Umbilical cord (tissue), 2 donors: ENCODE results near the gene AMDHD2. TPM values are rescaled to one million over a fixed set of nuclear protein-coding genes. Genes with fewer than 3 reads are reported as not detected.
"Not testable (repeated sequence)": the region's sequence is repeated elsewhere in the genome, so short reads cannot be mapped to it uniquely, and the experiment has no call there.

ENCODE experiments used
- DNase-seq: peaks from one replicate; pipeline ENCODE4 v3.0.0-alpha.2; 2015; ENCODE audit warnings: low spot score
- total RNA-seq: library from RNA; depleted of rRNA; stranded (reverse); fragments of >200 nt; gene quantifications from one replicate; pipeline ENCODE4 v1.2.3, GENCODE V29; 2014; ENCODE audit warnings: low replicate concordance; ENCODE audit not compliant: insufficient read depth

The AMDHD2 gene
- total RNA-seq, 1 donor from 2014 or later = 11.8 TPM

- DNase-seq = peak; percentile 70
These were observed 12.4 kb downstream of the AMDHD2 start for GRCh38 chr16:2532494-2533141.

- not testable (repeated sequence) for DNase-seq
These were observed 13.1 kb downstream of the AMDHD2 start for GRCh38 chr16:2533142-2533755.

- DNase-seq = no peak
These were observed 13.7 kb downstream of the AMDHD2 start for GRCh38 chr16:2533912-2534311.

- not testable (repeated sequence) for DNase-seq
These were observed 14.2 kb downstream of the AMDHD2 start for GRCh38 chr16:2534335-2534734.

GRCh38 chr16:2535625-2536013 lies 15.4 kb downstream of the AMDHD2 start:
- no peak for DNase-seq

GRCh38 chr16:2537451-2538379 lies 17.5 kb downstream of the AMDHD2 start, which contains the start of gene PDPK1:
TSS of gene PDPK1 (plus strand) at chr16:2538021. CDS start at chr16:2538113, 92 bp downstream.
- peak; percentile 97 for DNase-seq

- DNase-seq = not testable (repeated sequence)
These were observed 19.1 kb downstream of the AMDHD2 start for GRCh38 chr16:2539192-2539844.

- not testable (repeated sequence) for DNase-seq
These were observed 19.8 kb downstream of the AMDHD2 start for GRCh38 chr16:2539845-2540458.

GRCh38 chr16:2540912-2541311 lies 20.7 kb downstream of the AMDHD2 start:
- DNase-seq = not testable (repeated sequence)

GRCh38 chr16:2541409-2541808 lies 21.2 kb downstream of the AMDHD2 start:
- not testable (repeated sequence) for DNase-seq

GRCh38 chr16:2543771-2544170 lies 23.6 kb downstream of the AMDHD2 start:
- not testable (repeated sequence) for DNase-seq

GRCh38 chr16:2550283-2550878 lies 30.2 kb downstream of the AMDHD2 start:
- not testable (repeated sequence) for DNase-seq

GRCh38 chr16:2551420-2551889 lies 31.3 kb downstream of the AMDHD2 start:
- DNase-seq = peak; percentile 27

- DNase-seq = not testable (repeated sequence)
These were observed 34.7 kb downstream of the AMDHD2 start for GRCh38 chr16:2554709-2555425.

GRCh38 chr16:2557150-2557549 lies 37.0 kb downstream of the AMDHD2 start:
- not testable (repeated sequence) for DNase-seq

GRCh38 chr16:2560131-2560797 lies 40.1 kb downstream of the AMDHD2 start:
- not testable (repeated sequence) for DNase-seq

GRCh38 chr16:2560798-2561133 lies 40.6 kb downstream of the AMDHD2 start:
- not testable (repeated sequence) for DNase-seq

- not testable (repeated sequence) for DNase-seq
These were observed 47.3 kb downstream of the AMDHD2 start for GRCh38 chr16:2567506-2567905.

- DNase-seq = not testable (repeated sequence)
These were observed 48.4 kb downstream of the AMDHD2 start for GRCh38 chr16:2568573-2568972.
